ENCODE results near the gene TPP2. TPM values are rescaled to one million over a fixed set of nuclear protein-coding genes. Genes with fewer than 3 reads are reported as not detected.

The TPP2 gene
- 49.4 and 55.6 TPM in 2 replicates for total RNA-seq

DNA sequence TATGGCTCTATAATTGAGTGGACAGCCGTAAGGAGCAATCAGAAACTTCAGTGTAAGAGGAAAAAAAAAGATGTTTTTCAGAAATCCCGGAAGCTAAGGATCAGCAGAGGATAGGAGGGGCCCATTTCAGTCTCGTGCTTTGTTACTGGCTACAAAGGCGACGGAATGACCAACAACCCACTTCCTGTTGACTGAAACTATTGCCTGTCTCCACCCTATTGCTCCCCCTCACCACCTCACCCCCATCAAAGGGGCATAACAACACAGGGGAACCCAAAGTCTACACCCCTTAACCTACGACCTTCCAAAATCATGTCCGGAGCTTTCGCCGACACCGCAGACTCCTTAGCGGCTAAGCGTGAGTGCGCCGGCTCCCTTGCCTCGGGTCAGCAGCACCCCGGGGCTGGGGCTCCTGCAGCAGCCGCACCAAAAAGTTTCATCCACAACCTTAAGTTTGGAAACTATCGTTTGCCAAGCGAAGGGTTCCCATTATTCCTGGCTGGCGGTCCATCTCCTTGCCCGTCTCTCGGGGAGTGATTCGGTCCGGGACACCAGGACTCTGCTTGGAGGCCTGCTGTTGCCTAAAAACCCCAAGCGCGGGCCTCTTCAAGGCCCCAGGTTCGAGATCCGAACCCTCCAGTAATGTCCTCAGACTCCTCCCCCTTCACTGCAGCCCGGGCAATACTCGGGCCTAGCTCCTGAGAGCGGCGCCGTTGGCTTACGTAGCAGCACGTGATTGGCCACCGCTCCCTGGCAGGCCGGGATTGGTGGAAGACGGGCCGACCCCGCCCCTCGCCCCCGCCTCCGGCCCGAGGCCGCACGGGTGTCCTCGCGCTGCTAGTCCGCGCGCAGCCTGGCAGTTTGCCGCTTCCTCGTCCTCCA lies at the start of gene TPP2:
TPP2 (plus strand) TSS at position 840 of the 882 bp plus-strand sequence. CDS start 53 bp downstream, outside the sequence.

GRCh38 chr13:102694937-102695336 lies 98.2 kb downstream of the TPP2 start, which contains the start of gene METTL21C:
Gene METTL21C, minus strand, starts transcription at chr13:102695044. Its CDS starts 546 bp downstream, at chr13:102694498.

Other genes starting within 250 kb of the TPP2 start
- gene FGF14, start 194.9 kb upstream of the TPP2 start, total RNA-seq, result not detected in 2 replicates
- gene METTL21C, start 98.1 kb downstream of the TPP2 start, total RNA-seq, result not detected in 2 replicates
- 28.3 and 34.2 TPM in 2 replicates for gene TEX30, start 176.8 kb downstream of the TPP2 start, total RNA-seq
- 18.5 and 33.1 TPM in 2 replicates for gene POGLUT2, start 202.0 kb downstream of the TPP2 start, total RNA-seq
- gene BIVM, start 202.1 kb downstream of the TPP2 start, total RNA-seq, result 14.6 and 16.9 TPM in 2 replicates
- 44.5 and 48.7 TPM in 2 replicates for gene ERCC5, start 249.0 kb downstream of the TPP2 start, total RNA-seq